RPMI7951 (cell line): Measurements from ENCODE around the gene CCDC182. TPM values are rescaled to one million over a fixed set of nuclear protein-coding genes. Genes with fewer than 3 reads are reported as not detected.

Experiments
- DNase-seq: peaks from one replicate; pipeline ENCODE4 v3.0.0-alpha.2; 2012; ENCODE audit warnings: low read depth
- total RNA-seq: library from RNA; depleted of rRNA; stranded (reverse); fragments of >200 nt; shearing (Covaris generic); gene quantifications from 2 replicates; pipeline ENCODE4 v1.2.3, GENCODE V29; 2014; rRNA removed

The CCDC182 gene
- not detected in 2 replicates for total RNA-seq

- DNase-seq = no peak
Measured at GRCh38 chr17:57745242-57745641, at the start of gene CCDC182. TSS of gene CCDC182 (minus strand) at chr17:57745299. CDS start at chr17:57745272, 27 bp downstream.

GRCh38 chr17:57794841-57795240, 49.7 kb upstream of the CCDC182 start:
- no peak for DNase-seq

GRCh38 chr17:57788725-57789124, 43.6 kb upstream of the CCDC182 start:
- no peak for DNase-seq

- no peak for DNase-seq
Measured at GRCh38 chr17:57785022-57785421, 39.9 kb upstream of the CCDC182 start.

- no peak for DNase-seq
Measured at GRCh38 chr17:57784226-57784895, 39.3 kb upstream of the CCDC182 start.

- peak; percentile 14 for DNase-seq
Measured at GRCh38 chr17:57783338-57783742, 38.2 kb upstream of the CCDC182 start.

- no peak for DNase-seq
Measured at GRCh38 chr17:57782647-57783337, 37.7 kb upstream of the CCDC182 start.

- DNase-seq = no peak
Measured at GRCh38 chr17:57782062-57782490, 37.0 kb upstream of the CCDC182 start.

GRCh38 chr17:57781386-57782061, 36.4 kb upstream of the CCDC182 start:
- DNase-seq = no peak

GRCh38 chr17:57779706-57780105, 34.6 kb upstream of the CCDC182 start:
- no peak for DNase-seq

- DNase-seq = no peak
Measured at GRCh38 chr17:57778306-57778705, 33.2 kb upstream of the CCDC182 start.

GRCh38 chr17:57776366-57776765, 31.3 kb upstream of the CCDC182 start:
- DNase-seq = no peak

- no peak for DNase-seq
Measured at GRCh38 chr17:57774872-57775271, 29.8 kb upstream of the CCDC182 start.

- no peak for DNase-seq
Measured at GRCh38 chr17:57773557-57773956, 28.5 kb upstream of the CCDC182 start.

GRCh38 chr17:57772774-57773173, 27.7 kb upstream of the CCDC182 start:
- DNase-seq = no peak

GRCh38 chr17:57767561-57767960, 22.5 kb upstream of the CCDC182 start:
- no peak for DNase-seq

GRCh38 chr17:57766318-57766943, 21.3 kb upstream of the CCDC182 start:
- DNase-seq = no peak

- DNase-seq = no peak
Measured at GRCh38 chr17:57762452-57763395, 17.6 kb upstream of the CCDC182 start.

GRCh38 chr17:57761887-57762286, 16.8 kb upstream of the CCDC182 start:
- no peak for DNase-seq

- DNase-seq = no peak
Measured at GRCh38 chr17:57760046-57760445, 14.9 kb upstream of the CCDC182 start.

GRCh38 chr17:57758654-57759053, 13.6 kb upstream of the CCDC182 start:
- no peak for DNase-seq
